ENCODE data around the gene DESI2.
"Not testable (repeated sequence)": the region's sequence is repeated elsewhere in the genome, so short reads cannot be mapped to it uniquely, and the experiment has no call there.

Gene DESI2

DNA sequence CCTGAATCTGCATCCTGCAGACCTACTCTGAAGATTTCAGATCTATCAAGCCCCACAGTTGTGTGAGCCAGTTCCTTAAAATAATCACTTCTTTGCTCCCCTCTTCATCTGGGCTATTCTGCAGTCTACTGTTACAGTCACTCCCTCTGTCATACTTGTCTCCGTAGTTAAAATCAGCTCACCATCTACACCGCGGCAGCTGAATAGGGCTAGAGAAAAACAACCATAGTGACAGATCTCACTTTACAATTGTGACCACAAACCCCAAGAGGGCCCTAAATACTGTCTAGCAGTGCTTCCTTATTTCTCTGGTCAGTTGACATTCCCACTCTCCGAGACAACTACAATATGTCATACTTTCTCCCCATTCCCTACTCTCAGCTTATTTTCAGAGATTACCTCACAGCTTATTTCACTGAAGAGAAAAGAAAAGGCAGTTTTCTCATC is 12.9 kb downstream of the DESI2 start:
- ATAC-seq (peak; percentile 33), DNase-seq (no peak)
- no peaks in the 10 kb centered on the region for H3K27me3 Mint-ChIP-seq
- H3K36me3 Mint-ChIP-seq (ENCODE audit: low read depth): peaks cover 18% of the 10 kb centered on the region
- H3K4me1 Mint-ChIP-seq: peaks cover 10% of the 10 kb centered on the region
- no peak overlapping the region for H3K27ac Mint-ChIP-seq
- H3K9me3 Mint-ChIP-seq: no peaks in the 10 kb centered on the region
- H3K4me3 Mint-ChIP-seq: no peak overlapping the region

DNA sequence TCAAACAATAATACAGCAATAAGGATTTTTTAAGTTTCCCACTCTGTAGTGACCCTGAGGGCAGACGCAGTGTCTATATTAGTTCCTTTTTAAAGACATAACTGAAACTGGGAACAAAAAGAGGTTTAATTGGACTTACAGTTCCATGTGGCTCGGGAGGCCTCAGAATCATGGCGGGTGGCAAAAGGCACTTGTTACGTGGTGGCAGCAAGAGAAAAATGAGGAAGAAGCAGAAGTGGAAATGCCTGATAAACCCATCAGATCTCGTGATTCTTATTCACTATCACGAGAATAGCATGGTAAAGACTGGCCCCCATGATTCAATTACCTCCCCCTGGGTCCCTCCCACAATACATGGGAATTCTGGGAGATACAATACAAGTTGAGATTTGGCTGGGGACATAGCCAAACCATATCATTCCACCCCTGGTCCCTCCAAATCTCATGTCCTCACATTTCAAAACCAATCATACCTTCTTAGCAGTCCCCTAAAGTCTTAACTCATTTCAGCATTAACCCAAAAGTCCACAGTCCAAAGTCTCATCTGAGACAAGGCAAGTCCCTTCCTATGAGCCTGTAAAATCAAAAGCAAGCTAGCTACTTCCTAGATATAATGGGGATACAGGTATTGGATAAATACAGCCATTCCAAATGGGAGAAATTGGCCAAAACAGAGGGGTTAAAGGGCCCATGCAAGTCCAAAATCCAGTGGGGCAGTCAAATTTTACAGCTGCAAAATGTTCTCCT is 13.9 kb downstream of the DESI2 start:
- not testable (repeated sequence) for H3K27me3 Mint-ChIP-seq, ATAC-seq, H3K9me3 Mint-ChIP-seq, H3K4me3 Mint-ChIP-seq, H3K27ac Mint-ChIP-seq, DNase-seq
- H3K4me1 Mint-ChIP-seq: peaks cover 10% of the 10 kb centered on the region
- H3K36me3 Mint-ChIP-seq (ENCODE audit: low read depth): peaks cover 19% of the 10 kb centered on the region

DNA sequence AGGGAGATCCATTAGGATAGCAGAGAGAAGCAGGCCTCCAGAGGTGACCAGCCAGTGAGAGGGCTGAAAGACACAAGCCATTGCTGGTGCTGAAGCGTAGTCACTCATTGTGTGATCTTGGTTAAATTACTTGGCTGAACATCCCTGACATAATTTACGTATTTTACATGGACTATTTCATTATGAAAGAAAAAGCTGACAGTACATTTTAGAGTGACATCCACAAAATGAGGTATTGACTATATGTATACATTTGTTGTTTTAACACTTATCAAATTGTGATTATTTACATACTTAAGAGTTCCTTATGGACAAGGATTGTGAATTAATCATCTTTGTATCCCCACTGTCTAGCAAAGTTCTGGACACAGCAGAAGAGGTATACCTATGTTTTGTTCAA is 14.9 kb downstream of the DESI2 start:
- Mint-ChIP-seq H3K27me3 (no peaks in the 10 kb centered on the region), H3K9me3 (no peaks in the 10 kb centered on the region), H3K4me3 (no peak overlapping the region), H3K36me3 (ENCODE audit: low read depth) (peaks cover 20% of the 10 kb centered on the region), H3K4me1 (peaks cover 6% of the 10 kb centered on the region), H3K27ac (no peak overlapping the region)
- ATAC-seq (no peak), DNase-seq (no peak)

DNA sequence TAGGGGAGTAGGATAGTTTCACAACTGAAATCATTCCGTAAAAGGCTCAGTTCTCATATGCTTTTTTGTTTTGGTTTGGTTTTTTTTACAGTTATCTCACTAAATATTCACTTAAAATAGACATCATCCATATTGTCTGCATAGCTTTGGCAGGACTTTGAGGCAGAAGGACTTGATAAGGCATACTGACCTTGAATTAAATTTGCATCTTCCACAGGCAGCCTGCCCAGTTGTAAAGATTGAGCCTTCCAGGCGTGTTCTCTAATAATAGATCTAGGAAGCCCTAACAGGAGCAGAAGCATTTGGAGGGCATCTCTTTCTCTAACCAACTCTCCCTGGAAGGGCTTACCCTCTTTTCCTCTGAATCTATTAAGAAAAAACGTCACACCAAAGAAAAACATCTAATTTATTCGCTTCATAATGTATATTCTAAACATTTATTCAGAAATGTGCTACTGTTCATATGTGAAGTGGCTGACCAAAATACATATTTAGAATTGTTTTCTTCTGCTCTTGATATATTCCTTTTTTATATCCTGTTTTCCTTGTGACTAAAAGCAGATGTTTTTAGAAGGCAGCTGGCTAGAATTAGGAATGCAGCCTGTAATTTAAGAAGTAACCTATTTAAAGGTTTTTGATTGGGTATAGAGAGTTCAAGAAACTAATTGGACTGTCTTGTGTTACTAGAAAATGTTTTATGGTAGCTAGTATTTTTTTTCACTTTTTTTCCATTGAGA is 20.2 kb downstream of the DESI2 start:
- H3K4me1 Mint-ChIP-seq: peaks cover 18% of the 10 kb centered on the region
- no peaks in the 10 kb centered on the region for H3K9me3 Mint-ChIP-seq
- DNase-seq (no peak), ATAC-seq (no peak)
- no peak overlapping the region for H3K27ac Mint-ChIP-seq
- H3K36me3 Mint-ChIP-seq (ENCODE audit: low read depth): peaks cover 33% of the 10 kb centered on the region
- no peak overlapping the region for H3K4me3 Mint-ChIP-seq
- no peaks in the 10 kb centered on the region for H3K27me3 Mint-ChIP-seq

DNA sequence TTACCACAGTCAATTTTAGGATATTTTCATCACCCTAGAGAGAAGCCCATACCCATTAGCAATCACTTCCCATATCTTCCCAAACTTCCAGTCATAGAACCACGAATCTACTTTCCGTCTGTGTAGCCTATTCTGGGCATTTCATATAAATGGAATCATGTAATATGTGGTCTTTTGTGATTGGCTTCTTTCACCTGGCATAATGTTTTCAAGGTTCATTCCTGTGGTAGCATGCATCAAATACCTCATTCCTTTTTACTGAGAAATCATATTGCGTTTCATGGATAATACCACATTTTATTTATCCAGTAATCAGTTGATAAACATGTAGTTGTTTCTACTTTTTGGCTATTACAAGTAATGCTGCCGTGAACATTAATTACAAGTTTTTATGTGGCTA is 21.5 kb downstream of the DESI2 start:
- no peak overlapping the region for H3K27ac Mint-ChIP-seq
- peaks cover 18% of the 10 kb centered on the region for H3K4me1 Mint-ChIP-seq
- peaks cover 39% of the 10 kb centered on the region for H3K36me3 Mint-ChIP-seq (ENCODE audit: low read depth)
- no peaks in the 10 kb centered on the region for H3K9me3 Mint-ChIP-seq
- no peaks in the 10 kb centered on the region for H3K27me3 Mint-ChIP-seq
- H3K4me3 Mint-ChIP-seq: no peak overlapping the region
- ATAC-seq (no peak), DNase-seq (no peak)

DNA sequence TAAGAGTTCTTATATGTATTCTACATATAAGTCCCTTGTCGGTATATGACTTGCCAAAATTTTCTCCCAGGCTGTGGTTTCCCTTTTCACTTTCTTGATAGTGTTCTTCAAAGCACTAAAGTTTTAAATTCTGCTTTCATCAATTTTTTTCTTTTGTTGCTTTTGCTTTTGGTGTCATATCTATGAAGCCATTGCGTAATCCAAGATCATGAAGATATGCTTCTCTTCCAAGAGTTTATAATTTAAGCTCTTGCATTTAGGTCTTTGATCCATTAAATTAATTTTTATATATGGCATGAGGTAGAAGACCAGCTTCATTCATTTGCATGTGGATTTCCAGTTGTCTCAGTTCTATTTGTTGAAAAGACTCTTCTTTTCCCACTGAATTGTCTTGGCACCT is 22.2 kb downstream of the DESI2 start:
- H3K4me3 Mint-ChIP-seq: no peak overlapping the region
- H3K9me3 Mint-ChIP-seq: no peaks in the 10 kb centered on the region
- DNase-seq (no peak), ATAC-seq (no peak)
- no peaks in the 10 kb centered on the region for H3K27me3 Mint-ChIP-seq
- peaks cover 42% of the 10 kb centered on the region for H3K36me3 Mint-ChIP-seq (ENCODE audit: low read depth)
- peaks cover 18% of the 10 kb centered on the region for H3K4me1 Mint-ChIP-seq
- no peak overlapping the region for H3K27ac Mint-ChIP-seq

DNA sequence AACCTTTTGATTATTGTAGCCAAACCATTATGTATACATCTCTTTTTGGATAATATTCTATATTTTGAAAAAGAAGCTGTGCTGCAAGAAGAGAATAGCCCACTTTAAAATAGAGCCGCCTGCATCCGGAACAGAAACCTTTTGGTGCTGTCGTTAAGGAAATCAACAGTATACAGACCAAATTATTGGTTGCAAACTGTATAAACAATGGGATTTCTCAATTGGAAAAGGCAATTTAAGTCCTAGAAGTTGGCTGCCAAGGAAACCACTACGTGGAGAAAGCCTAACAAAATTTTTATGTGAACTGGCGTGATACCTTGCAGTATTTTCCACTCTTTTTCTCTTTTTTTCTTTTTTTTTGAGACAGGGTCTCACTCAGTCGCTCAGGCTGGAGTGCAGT is 25.8 kb downstream of the DESI2 start:
- peaks cover 41% of the 10 kb centered on the region for H3K36me3 Mint-ChIP-seq (ENCODE audit: low read depth)

DNA sequence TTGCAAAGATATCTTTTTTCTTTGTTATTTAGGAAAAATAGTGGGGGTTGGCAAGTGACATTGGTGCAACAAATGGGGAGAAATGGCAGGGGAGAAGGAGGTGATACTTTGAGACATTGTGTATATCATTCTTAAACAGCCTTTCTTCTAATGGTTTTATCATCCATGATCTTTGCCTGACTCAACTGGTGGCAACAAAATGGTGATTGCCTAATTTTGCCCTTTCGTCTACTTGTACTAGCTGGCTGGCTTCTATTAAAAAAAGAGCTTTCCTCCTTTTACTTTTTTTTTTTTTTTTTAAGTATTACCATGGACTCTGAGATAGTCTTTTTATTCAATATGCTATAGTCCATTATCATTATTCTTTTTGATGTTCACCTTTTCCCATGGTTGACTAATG is 27.7 kb downstream of the DESI2 start:
- H3K9me3 Mint-ChIP-seq: no peaks in the 10 kb centered on the region
- no peak overlapping the region for H3K4me3 Mint-ChIP-seq
- peaks cover 33% of the 10 kb centered on the region for H3K36me3 Mint-ChIP-seq (ENCODE audit: low read depth)
- no peak for DNase-seq
- no peaks in the 10 kb centered on the region for H3K27me3 Mint-ChIP-seq
- no peak overlapping the region for H3K27ac Mint-ChIP-seq
- H3K4me1 Mint-ChIP-seq: peaks cover 17% of the 10 kb centered on the region
- ATAC-seq: no peak

More for the DNA sequence above, 25.8 kb downstream of the DESI2 start:
- peaks cover 25% of the 10 kb centered on the region for H3K4me1 Mint-ChIP-seq
- DNase-seq (no peak), ATAC-seq (no peak)
- H3K9me3 Mint-ChIP-seq: no peaks in the 10 kb centered on the region
- H3K27ac Mint-ChIP-seq: no peak overlapping the region
- no peaks in the 10 kb centered on the region for H3K27me3 Mint-ChIP-seq
- H3K4me3 Mint-ChIP-seq: no peak overlapping the region

DNA sequence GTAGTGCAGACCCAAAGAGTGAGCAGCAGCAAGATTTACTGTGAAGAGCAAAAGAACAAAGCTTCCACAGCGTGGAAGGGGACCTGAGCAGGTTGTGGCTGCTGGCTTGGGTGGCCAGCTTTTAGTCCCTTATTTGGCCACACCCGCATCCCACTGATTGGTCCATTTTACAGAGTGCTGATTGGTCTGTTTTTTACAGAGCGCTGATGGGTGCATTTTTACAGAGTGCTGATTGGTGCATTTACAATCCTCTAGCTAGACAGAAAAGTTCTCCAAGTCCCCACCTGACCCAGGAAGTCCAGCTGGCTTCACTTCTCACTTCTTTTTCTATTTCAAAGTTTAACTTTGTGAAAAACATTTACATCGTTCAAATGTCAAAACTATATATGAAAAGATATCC is 29.2 kb downstream of the DESI2 start:
- H3K27me3 Mint-ChIP-seq, H3K9me3 Mint-ChIP-seq, ATAC-seq, DNase-seq, H3K27ac Mint-ChIP-seq, H3K4me3 Mint-ChIP-seq: not testable (repeated sequence)
- peaks cover 37% of the 10 kb centered on the region for H3K36me3 Mint-ChIP-seq (ENCODE audit: low read depth)
- peaks cover 14% of the 10 kb centered on the region for H3K4me1 Mint-ChIP-seq

DNA sequence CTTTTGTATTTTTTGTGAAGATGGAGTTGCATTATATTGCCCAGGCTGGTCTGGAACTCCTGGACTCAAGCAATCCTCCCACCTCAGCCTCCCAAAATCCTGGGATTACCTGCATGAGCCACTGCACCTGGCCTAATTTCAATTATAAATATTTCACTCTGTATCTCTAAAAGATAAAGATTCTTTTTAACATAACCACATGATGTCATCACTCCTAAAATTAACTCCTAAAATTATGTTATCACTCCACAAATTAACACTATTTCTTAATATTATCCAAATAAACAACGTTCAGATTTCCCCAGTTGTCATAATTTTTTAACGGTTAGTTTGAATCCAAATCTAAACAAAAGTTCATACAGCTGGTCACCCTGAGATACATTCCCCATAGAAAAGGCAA is 43.0 kb downstream of the DESI2 start:
- H3K9me3 Mint-ChIP-seq: peaks cover 3% of the 10 kb centered on the region
- no peaks in the 10 kb centered on the region for H3K4me1 Mint-ChIP-seq
- no peak overlapping the region for H3K4me3 Mint-ChIP-seq
- no peak for ATAC-seq
- H3K27ac Mint-ChIP-seq: no peak overlapping the region
- peaks cover 61% of the 10 kb centered on the region for H3K36me3 Mint-ChIP-seq (ENCODE audit: low read depth)
- no peaks in the 10 kb centered on the region for H3K27me3 Mint-ChIP-seq
- DNase-seq: no peak

DNA sequence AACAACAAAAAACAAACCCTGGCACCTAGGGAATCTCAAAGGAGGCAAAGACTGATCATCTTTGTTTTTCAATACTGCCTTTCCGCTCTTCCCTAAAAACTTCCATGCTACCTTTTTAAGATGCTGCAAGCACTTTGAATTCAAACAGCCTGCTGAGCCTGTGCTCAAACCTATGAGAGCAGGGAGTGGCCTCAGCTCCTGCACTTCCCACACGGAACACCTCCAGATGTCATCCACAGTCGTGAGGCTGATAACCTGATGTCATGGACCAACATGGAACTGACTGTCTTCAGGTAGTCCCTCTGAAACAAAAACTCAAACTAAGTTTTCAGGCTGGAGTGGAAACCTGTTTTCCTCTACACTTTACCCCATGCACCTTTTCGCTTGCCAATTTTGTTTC is 46.8 kb downstream of the DESI2 start:
- ATAC-seq: no peak

DNA sequence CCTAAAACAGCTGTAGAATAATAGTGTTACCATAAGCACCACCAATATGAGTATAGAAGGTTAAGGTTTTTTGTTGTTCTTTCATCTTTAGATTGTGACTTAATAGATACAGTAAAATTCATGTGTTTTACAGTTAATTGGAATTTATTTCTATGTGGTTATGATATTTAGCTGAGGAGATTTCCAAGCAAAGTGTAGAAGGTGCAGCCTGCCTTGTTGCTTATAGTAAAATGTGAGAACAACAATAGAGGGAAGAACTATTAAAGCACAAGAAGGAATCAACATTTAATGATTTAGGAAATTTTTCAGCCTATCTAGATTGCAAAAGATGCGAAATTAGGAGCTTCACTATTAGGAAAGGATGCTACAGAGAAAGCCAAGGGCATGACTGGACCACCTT is 47.9 kb downstream of the DESI2 start:
- H3K36me3 Mint-ChIP-seq (ENCODE audit: low read depth): peaks cover 56% of the 10 kb centered on the region

More for the DNA sequence above, 46.8 kb downstream of the DESI2 start:
- H3K4me1 Mint-ChIP-seq: no peaks in the 10 kb centered on the region
- no peaks in the 10 kb centered on the region for H3K27me3 Mint-ChIP-seq
- peaks cover 58% of the 10 kb centered on the region for H3K36me3 Mint-ChIP-seq (ENCODE audit: low read depth)
- H3K4me3 Mint-ChIP-seq: no peak overlapping the region
- peaks cover 3% of the 10 kb centered on the region for H3K9me3 Mint-ChIP-seq
- no peak for DNase-seq
- no peak overlapping the region for H3K27ac Mint-ChIP-seq

DNA sequence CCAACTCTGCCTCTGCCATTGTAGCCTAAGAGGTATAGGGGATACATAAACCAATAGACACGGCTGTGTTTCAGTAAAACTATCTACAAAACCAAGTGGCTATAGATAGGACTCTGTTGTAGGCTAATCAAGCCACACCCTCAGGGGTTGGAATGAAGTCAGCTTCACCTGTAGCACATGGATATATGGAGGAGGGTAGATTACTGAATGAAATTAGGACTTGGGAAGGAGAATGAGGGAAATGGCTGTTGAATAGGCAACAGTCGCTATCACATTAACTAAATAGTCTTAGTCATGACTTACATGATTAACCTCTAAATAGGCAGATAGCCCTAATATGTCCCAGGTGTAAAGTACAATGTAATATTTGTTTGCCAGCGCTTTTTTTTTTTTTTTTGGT is 49.7 kb downstream of the DESI2 start:
- Mint-ChIP-seq H3K27me3 (no peaks in the 10 kb centered on the region), H3K4me3 (no peak overlapping the region), H3K4me1 (no peaks in the 10 kb centered on the region), H3K27ac (no peak overlapping the region), H3K9me3 (peaks cover 3% of the 10 kb centered on the region), H3K36me3 (ENCODE audit: low read depth) (peaks cover 50% of the 10 kb centered on the region)
- no peak for ATAC-seq
- no peak for DNase-seq

More for the DNA sequence above, 47.9 kb downstream of the DESI2 start:
- H3K9me3 Mint-ChIP-seq: peaks cover 3% of the 10 kb centered on the region
- H3K4me3 Mint-ChIP-seq: no peak overlapping the region
- H3K27ac Mint-ChIP-seq: no peak overlapping the region
- DNase-seq (no peak), ATAC-seq (no peak)
- H3K4me1 Mint-ChIP-seq: no peaks in the 10 kb centered on the region
- H3K27me3 Mint-ChIP-seq: no peaks in the 10 kb centered on the region

DNA sequence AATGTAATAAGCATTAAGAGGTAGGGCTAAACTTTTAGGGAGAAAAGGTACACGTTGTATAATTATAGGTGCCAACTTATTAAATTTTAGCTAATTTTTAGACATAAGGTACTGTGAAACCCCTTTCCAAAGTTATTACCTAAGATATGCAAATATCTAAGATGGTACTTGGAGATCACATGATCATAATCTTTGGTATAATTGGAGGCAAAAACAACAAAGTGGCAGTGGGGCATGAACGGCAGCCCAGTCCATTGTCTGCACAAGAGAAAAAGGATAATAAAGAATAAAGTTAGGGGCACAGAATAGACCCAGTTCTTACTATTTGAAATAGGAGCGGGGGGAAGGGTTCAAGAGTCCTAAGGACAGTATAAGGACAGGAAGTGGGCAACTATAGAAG is 51.2 kb downstream of the DESI2 start:
- Mint-ChIP-seq H3K4me3 (no peak overlapping the region), H3K36me3 (ENCODE audit: low read depth) (peaks cover 40% of the 10 kb centered on the region), H3K27ac (no peak overlapping the region), H3K4me1 (no peaks in the 10 kb centered on the region), H3K9me3 (peaks cover 3% of the 10 kb centered on the region), H3K27me3 (no peaks in the 10 kb centered on the region)
- DNase-seq: no peak
- no peak for ATAC-seq

Measured in activated naive CD8-positive, alpha-beta T cell treated with anti-CD3 and anti-CD28 coated beads, Interleukin-2, amount 50 U/mL, for 24 hours (primary cell).